Measurements from ENCODE around the gene RNF11. TPM values are rescaled to one million over a fixed set of nuclear protein-coding genes. Genes with fewer than 3 reads are reported as not detected.

RNF11 gene
- polyA plus RNA-seq, 2 of the 4 experiments (the other 2 are of a cell fraction): 28.5 to 56.8 TPM

DNA sequence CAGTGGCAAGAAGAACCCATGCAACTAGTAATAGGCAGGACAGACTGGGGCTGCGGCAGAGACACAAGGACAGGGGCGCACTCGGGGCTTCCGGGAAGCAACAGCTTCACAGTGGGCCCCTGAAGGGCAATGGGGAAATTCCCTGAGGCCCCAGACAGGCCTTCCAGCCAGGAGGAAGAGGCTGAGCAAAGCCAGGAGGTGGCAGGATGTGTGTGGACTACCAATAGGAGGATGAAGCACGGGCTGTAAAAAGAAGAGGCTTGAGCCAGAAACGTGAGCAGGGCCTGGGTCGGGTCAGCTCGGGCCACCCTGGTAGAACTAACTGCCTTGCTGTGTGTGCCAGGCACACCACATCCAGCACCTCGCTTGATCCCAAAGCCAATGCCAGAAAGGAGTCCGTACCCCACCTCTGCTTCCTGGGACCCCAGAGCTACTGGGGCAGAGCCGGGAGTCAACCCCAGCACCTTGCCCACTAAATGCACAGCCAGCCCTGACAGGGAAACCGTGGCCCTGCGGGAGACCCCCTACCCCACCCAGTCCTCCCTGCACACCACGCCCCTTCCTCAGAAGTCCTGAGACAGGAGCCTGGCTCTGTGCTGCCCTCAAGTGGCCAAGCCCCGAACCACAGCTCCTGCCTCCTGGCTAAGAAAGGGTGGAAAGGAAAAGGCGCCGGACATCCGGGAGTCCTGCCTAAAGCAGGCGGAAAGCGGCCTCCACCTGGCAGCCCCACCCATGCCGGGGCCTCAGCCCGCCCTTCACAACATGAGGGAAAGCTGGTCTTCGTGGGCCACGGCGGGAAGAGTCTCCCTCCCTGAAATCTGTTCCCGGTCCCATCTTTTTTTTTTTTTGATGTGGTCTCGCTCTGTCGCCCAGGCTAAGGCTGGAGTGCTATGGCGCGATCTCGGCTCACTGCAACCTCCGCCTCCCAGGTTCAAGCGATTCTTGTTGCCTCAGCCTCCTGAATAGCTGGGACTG is 60.6 kb downstream of the RNF11 start:
- no peak for FAIRE-seq
- CTCF ChIA-PET: interaction anchor here (0.6 to 3.2 kb wide), 27 partner anchors 9 to 522 kb away, joined by 3 to 38 read pairs (median 4); partner anchors contain the start of gene TTC39A

DNA sequence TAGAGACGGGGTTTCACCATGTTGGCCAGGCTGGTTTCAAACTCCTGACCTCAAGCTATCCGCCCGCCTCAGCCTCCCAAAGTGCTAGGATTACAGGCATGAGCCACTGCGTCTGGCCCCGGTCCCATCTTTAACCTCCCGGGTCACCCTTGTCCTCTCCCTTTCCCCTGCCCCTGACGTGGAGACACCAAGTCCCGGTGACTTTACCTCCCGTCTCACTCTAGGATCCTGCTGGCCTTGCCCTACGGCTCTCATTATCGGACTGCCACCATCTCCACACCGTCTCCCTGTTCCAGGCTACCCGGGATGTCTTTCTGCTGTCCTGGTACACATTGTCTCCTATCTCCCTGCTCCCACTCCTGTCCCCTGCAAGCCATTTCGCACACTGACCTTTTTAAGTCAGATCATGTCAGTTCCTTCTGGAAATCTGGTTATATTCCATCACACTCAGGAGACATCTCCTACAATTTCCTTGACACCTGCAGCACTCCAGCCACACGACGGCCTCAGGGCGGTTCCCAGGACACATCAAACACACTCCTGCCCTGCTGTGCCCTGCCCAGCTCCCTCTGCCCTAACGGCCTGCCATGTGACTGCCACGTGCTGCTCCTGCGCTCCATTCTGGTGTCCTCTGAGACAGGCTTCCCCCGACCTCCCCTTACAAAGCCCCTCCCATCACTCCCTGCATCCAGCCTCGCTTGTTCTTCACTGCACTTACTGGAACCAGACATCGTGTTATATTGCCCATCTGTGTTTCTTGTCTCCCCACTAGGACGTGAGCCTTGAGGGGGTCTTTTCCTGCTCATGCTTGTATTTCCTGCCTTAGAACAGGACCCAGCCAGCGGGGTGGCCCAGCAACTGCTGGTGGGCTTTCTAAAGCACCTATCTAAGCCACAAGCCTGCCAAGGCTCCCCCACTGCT is 61.6 kb downstream of the RNF11 start:
- CTCF ChIA-PET: interaction anchor here (0.8 to 3.2 kb wide), 19 partner anchors 9 to 523 kb away, joined by 3 to 38 read pairs (median 5); no protein-coding TSS in a partner anchor
- Histone ChIP-seq H3K4me2 (peak overlapping the region; percentile 73), H3K27ac (peak overlapping the region; percentile 71 to 83; a peak in 5 of 6 replicates), H3K9me3 (no peaks in the 10 kb centered on the region), H3K4me3 (no peak overlapping the region), H3K4me1 (peaks cover 3% of the 10 kb centered on the region; the same call in 1 of the 3 replicates)
- FAIRE-seq (no peak), DNase-seq (ENCODE audit: low read depth in 1 of 2, low spot score in 1 of 2) (no peak), ATAC-seq (no peak)
- WGBS (ENCODE audit: missing lambda C conversion rate): 90% methylated on average over 25 of the region's 25 CpGs
- TF ChIP-seq POLR2A (IDR thresholded peaks at IDR 0.05; ENCODE audit: low read length) (no peak), MAZ (IDR thresholded peaks at IDR 0.05; ENCODE audit: borderline replicate concordance, low read depth, low read length) (no peak), CEBPB (IDR thresholded peaks at IDR 0.05) (no peak), CHD4 (IDR thresholded peaks at IDR 0.05; ENCODE audit: borderline replicate concordance) (no peak), GATA3 (IDR thresholded peaks at IDR 0.05; ENCODE audit: borderline replicate concordance) (no peak)
- TF ChIP-seq, protein P1, sequence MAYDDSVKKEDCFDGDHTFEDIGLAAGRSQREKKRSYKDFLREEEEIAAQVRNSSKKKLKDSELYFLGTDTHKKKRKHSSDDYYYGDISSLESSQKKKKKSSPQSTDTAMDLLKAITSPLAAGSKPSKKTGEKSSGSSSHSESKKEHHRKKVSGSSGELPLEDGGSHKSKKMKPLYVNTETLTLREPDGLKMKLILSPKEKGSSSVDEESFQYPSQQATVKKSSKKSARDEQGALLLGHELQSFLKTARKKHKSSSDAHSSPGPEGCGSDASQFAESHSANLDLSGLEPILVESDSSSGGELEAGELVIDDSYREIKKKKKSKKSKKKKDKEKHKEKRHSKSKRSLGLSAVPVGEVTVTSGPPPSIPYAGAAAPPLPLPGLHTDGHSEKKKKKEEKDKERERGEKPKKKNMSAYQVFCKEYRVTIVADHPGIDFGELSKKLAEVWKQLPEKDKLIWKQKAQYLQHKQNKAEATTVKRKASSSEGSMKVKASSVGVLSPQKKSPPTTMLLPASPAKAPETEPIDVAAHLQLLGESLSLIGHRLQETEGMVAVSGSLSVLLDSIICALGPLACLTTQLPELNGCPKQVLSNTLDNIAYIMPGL (CRISPR knock-in tag; IDR thresholded peaks at IDR 0.05; ENCODE audit: borderline replicate concordance): no peak
- POLR2A ChIA-PET: interaction anchor here (1.5 kb wide), 1 partner anchor 62 kb away, joined by 5 read pairs; the partner anchor contains the start of gene RNF11

More for the DNA sequence above, 60.6 kb downstream of the RNF11 start:
- 53% methylated on average over 16 of the region's 33 CpGs for WGBS (ENCODE audit: missing lambda C conversion rate)
- Histone ChIP-seq H3K9me3 (no peaks in the 10 kb centered on the region), H3K4me1 (peaks cover 3% of the 10 kb centered on the region; the same call in 1 of the 3 replicates), H3K4me3 (peak overlapping the region; percentile 27; the same call in 1 of the 3 replicates), H3K27ac (peak overlapping the region; percentile 71 to 83), H3K4me2 (peak overlapping the region; percentile 73)
- peak; percentile 83 to 92 for ATAC-seq
- POLR2A ChIA-PET: interaction anchor here (0.6 to 1.5 kb wide), 2 partner anchors 10 to 61 kb away, joined by 3 to 5 read pairs; partner anchors contain the start of gene RNF11
- DNase-seq (ENCODE audit: low read depth in 1 of 2, low spot score in 1 of 2): peak; percentile 69 to 75
- TF ChIP-seq, protein P2, sequence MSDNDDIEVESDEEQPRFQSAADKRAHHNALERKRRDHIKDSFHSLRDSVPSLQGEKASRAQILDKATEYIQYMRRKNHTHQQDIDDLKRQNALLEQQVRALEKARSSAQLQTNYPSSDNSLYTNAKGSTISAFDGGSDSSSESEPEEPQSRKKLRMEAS (IDR thresholded peaks at IDR 0.05): peak; percentile 70
- TF ChIP-seq, protein P3, sequence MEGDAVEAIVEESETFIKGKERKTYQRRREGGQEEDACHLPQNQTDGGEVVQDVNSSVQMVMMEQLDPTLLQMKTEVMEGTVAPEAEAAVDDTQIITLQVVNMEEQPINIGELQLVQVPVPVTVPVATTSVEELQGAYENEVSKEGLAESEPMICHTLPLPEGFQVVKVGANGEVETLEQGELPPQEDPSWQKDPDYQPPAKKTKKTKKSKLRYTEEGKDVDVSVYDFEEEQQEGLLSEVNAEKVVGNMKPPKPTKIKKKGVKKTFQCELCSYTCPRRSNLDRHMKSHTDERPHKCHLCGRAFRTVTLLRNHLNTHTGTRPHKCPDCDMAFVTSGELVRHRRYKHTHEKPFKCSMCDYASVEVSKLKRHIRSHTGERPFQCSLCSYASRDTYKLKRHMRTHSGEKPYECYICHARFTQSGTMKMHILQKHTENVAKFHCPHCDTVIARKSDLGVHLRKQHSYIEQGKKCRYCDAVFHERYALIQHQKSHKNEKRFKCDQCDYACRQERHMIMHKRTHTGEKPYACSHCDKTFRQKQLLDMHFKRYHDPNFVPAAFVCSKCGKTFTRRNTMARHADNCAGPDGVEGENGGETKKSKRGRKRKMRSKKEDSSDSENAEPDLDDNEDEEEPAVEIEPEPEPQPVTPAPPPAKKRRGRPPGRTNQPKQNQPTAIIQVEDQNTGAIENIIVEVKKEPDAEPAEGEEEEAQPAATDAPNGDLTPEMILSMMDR (IDR thresholded peaks at IDR 0.05): peak; percentile 72
- TF ChIP-seq ESRRA (IDR thresholded peaks at IDR 0.05; ENCODE audit: borderline replicate concordance, low read length): no peak
- no peak for TF ChIP-seq HOXB5 (CRISPR knock-in tag; IDR thresholded peaks at IDR 0.05)
- no peak for TF ChIP-seq CBX8 (IDR thresholded peaks at IDR 0.05)
- peak; percentile 71 for TF ChIP-seq SMC3 (IDR thresholded peaks at IDR 0.05)
- TF ChIP-seq, protein P4, sequence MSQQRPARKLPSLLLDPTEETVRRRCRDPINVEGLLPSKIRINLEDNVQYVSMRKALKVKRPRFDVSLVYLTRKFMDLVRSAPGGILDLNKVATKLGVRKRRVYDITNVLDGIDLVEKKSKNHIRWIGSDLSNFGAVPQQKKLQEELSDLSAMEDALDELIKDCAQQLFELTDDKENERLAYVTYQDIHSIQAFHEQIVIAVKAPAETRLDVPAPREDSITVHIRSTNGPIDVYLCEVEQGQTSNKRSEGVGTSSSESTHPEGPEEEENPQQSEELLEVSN (IDR thresholded peaks at IDR 0.05; ENCODE audit: borderline replicate concordance, low read depth): peak; percentile 82
- no peak for TF ChIP-seq MAZ (IDR thresholded peaks at IDR 0.05; ENCODE audit: borderline replicate concordance, low read depth, low read length)
- no peak for TF ChIP-seq FOSL2 (IDR thresholded peaks at IDR 0.05)
- TF ChIP-seq FOSL2 (CRISPR knock-in tag; IDR thresholded peaks at IDR 0.05): no peak
- TF ChIP-seq TP53 (CRISPR knock-in tag; IDR thresholded peaks at IDR 0.05): no peak
- TF ChIP-seq, protein P1 (CRISPR knock-in tag; IDR thresholded peaks at IDR 0.05; ENCODE audit: borderline replicate concordance): no peak
- no peak for TF ChIP-seq HEYL (CRISPR knock-in tag; IDR thresholded peaks at IDR 0.05)
- TF ChIP-seq, protein P5, sequence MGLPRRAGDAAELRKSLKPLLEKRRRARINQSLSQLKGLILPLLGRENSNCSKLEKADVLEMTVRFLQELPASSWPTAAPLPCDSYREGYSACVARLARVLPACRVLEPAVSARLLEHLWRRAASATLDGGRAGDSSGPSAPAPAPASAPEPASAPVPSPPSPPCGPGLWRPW (IDR thresholded peaks at IDR 0.05): no peak
- peak; percentile 70 for TF ChIP-seq RAD21 (conservative IDR thresholded peaks at IDR 0.05 in 1 of 2, IDR thresholded peaks at IDR 0.05 in 1 of 2)
- no peak for TF ChIP-seq HOXB13 (CRISPR knock-in tag; IDR thresholded peaks at IDR 0.05; ENCODE audit: low read depth)
- TF ChIP-seq CHD2 (IDR thresholded peaks at IDR 0.05; ENCODE audit: low read length, partially characterized antibody): no peak
